ENCODE measurements around the gene MARCKSL1. TPM values are rescaled to one million over a fixed set of nuclear protein-coding genes. Genes with fewer than 3 reads are reported as not detected.

MARCKSL1 gene
- total RNA-seq, 1 donor from 2014 or later: 28.4 TPM

GRCh38 chr1:32353431-32353830, 17.4 kb upstream of the MARCKSL1 start:
- intact Hi-C loops (cut with micrococcal nuclease): no loop called here

GRCh38 chr1:32352831-32353383, 16.9 kb upstream of the MARCKSL1 start:
- intact Hi-C loops (cut with micrococcal nuclease): no loop called here

- intact Hi-C loops (cut with micrococcal nuclease): no loop called here
Measured at GRCh38 chr1:32352239-32352745, 16.3 kb upstream of the MARCKSL1 start.

GRCh38 chr1:32351399-32352238, 15.6 kb upstream of the MARCKSL1 start:
- intact Hi-C loops (cut with micrococcal nuclease): loop anchor here (1.0 kb wide), 3 partner anchors 16 to 278 kb away; partner anchors contain the start of gene BSDC1

GRCh38 chr1:32350785-32351398, 14.9 kb upstream of the MARCKSL1 start:
- intact Hi-C loops (cut with micrococcal nuclease): loop anchor here (1.0 kb wide), 3 partner anchors 16 to 278 kb away; partner anchors contain the start of gene BSDC1

GRCh38 chr1:32349211-32349708, 13.2 kb upstream of the MARCKSL1 start:
- intact Hi-C loops (cut with micrococcal nuclease): no loop called here

- intact Hi-C loops (cut with micrococcal nuclease): no loop called here
Measured at GRCh38 chr1:32346532-32347157, 10.6 kb upstream of the MARCKSL1 start.

- intact Hi-C loops (cut with micrococcal nuclease): no loop called here
Measured at GRCh38 chr1:32345289-32345827, 9.3 kb upstream of the MARCKSL1 start.

- intact Hi-C loops (cut with micrococcal nuclease): no loop called here
Measured at GRCh38 chr1:32342704-32343103, 6.7 kb upstream of the MARCKSL1 start.

GRCh38 chr1:32341971-32342370, 5.9 kb upstream of the MARCKSL1 start:
- intact Hi-C loops (cut with micrococcal nuclease): no loop called here

GRCh38 chr1:32341186-32341757, 5.2 kb upstream of the MARCKSL1 start:
- intact Hi-C loops (cut with micrococcal nuclease): no loop called here

GRCh38 chr1:32339363-32339978, 3.4 kb upstream of the MARCKSL1 start:
- intact Hi-C loops (cut with micrococcal nuclease): loop anchor here (5.0 kb wide), 2 partner anchors 47 to 87 kb away; partner anchors contain the start of genes HDAC1 and LCK

GRCh38 chr1:32338637-32339145, 2.7 kb upstream of the MARCKSL1 start:
- intact Hi-C loops (cut with micrococcal nuclease): loop anchor here (5.0 kb wide), 2 partner anchors 46 to 86 kb away; partner anchors contain the start of genes HDAC1 and LCK

- intact Hi-C loops (cut with micrococcal nuclease): loop anchor here (2.0 to 5.0 kb wide), 3 partner anchors 46 to 86 kb away; partner anchors contain the start of genes BSDC1, HDAC1 and LCK
Measured at GRCh38 chr1:32337855-32338636, 2.0 kb upstream of the MARCKSL1 start.

GRCh38 chr1:32336963-32337675, 1.1 kb upstream of the MARCKSL1 start:
- intact Hi-C loops (cut with micrococcal nuclease): loop anchor here (2.0 to 5.0 kb wide), 3 partner anchors 45 to 85 kb away; partner anchors contain the start of genes BSDC1, HDAC1 and LCK

- intact Hi-C loops (cut with micrococcal nuclease): loop anchor here (2.0 to 5.0 kb wide), 3 partner anchors 44 to 84 kb away; partner anchors contain the start of genes BSDC1, HDAC1 and LCK
Measured at GRCh38 chr1:32336591-32336932, 529 bp upstream of the MARCKSL1 start.

- intact Hi-C loops (cut with micrococcal nuclease): loop anchor here (1.0 to 5.0 kb wide), 4 partner anchors 16 to 83 kb away; partner anchors contain the start of genes HDAC1 and LCK
Measured at GRCh38 chr1:32335535-32335789, 571 bp downstream of the MARCKSL1 start.

GRCh38 chr1:32334864-32335534, 1.0 kb downstream of the MARCKSL1 start:
- intact Hi-C loops (cut with micrococcal nuclease): loop anchor here (1.0 to 5.0 kb wide), 4 partner anchors 16 to 83 kb away; partner anchors contain the start of genes HDAC1 and LCK

All from T-helper 2 cell treated with Interferon-gamma antibody and Interleukin-4, amounts not matched to agents 100 ng/mL and 5 ng/mL, for 36 hours (primary cell).